ENCODE measurements around the gene RASGRP1. TPM values are rescaled to one million over a fixed set of nuclear protein-coding genes. Genes with fewer than 3 reads are reported as not detected.

RASGRP1 gene
- total RNA-seq, 1 experiment from 2014 or later = not detected

DNA sequence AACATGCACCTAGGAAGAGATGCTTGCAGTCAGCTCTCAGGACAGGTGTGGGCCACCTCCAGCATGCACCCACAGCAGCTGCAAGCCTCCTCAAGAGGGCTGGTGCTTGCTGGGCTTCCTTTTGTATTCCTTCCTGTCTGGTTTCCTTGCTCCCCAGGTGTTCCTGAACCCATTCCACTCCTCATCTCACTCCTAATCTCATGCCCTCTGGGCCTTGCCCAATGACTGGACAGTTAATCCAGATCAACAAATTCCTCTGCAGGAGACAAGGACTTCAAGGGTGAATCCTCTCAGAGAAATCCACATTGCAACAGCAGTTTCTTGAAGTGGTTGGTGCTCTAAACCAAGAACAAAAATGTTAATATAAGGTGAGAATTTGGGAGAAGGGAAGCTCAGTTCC is 30.7 kb downstream of the RASGRP1 start:
- POLR2A ChIA-PET = no interaction called here
- no peaks in the 10 kb centered on the region for H3K9me3 Mint-ChIP-seq (ENCODE audit: unreplicated experiment)
- peaks cover 20% of the 10 kb centered on the region for H3K4me1 Mint-ChIP-seq (ENCODE audit: insufficient read depth, unreplicated experiment)
- CTCF ChIA-PET = interaction anchor here (1.1 to 3.1 kb wide), 3 partner anchors 30 to 150 kb away, joined by 4 to 10 read pairs (median 8); no protein-coding TSS in a partner anchor
- intact Hi-C loops (cut with micrococcal nuclease) = no loop called here
- no peaks in the 10 kb centered on the region for H3K36me3 Mint-ChIP-seq (ENCODE audit: insufficient read depth, unreplicated experiment)
- H3K4me3 Mint-ChIP-seq (ENCODE audit: unreplicated experiment) = no peak overlapping the region
- no peak for DNase-seq (ENCODE audit: unreplicated experiment)
- no TSS peak for BruUV-seq (replicated peaks)
- no peaks in the 10 kb centered on the region for H3K27me3 Mint-ChIP-seq (ENCODE audit: insufficient read depth, unreplicated experiment)
- no peak for TF ChIP-seq CTCF (IDR thresholded peaks at IDR 0.05; ENCODE audit: unreplicated experiment)
- H3K27ac Mint-ChIP-seq (ENCODE audit: low read depth, unreplicated experiment) = no peak overlapping the region

DNA sequence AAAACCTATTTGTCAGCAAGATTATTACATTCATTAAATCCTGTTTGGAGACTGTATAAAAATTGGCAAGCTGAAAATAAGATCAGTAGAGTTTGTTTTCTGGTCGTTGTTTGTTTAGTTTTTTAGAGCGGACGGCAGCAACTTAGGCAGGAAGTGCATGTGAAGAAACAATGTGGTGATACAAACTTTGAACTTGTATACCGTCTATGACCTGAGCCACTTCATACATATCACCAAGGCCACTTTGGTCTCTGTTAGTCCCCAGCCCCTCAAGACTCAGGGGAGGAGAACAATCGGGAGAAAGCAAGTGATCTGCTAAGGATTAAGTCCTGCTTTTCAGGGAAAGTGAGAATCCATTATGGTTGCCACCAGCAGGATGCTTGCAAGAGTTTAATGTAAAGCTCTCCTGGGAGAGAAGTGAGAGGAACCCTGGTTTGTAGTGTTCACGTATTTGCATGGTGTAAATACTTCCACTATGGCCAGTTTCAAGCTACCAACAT is 31.1 kb downstream of the RASGRP1 start:
- H3K4me3 Mint-ChIP-seq (ENCODE audit: unreplicated experiment) = no peak overlapping the region
- TF ChIP-seq CTCF (IDR thresholded peaks at IDR 0.05; ENCODE audit: unreplicated experiment) = no peak
- no peak overlapping the region for H3K27ac Mint-ChIP-seq (ENCODE audit: low read depth, unreplicated experiment)
- no peak for DNase-seq (ENCODE audit: unreplicated experiment)
- H3K27me3 Mint-ChIP-seq (ENCODE audit: insufficient read depth, unreplicated experiment) = no peaks in the 10 kb centered on the region
- BruUV-seq (replicated peaks) = no TSS peak
- no peaks in the 10 kb centered on the region for H3K36me3 Mint-ChIP-seq (ENCODE audit: insufficient read depth, unreplicated experiment)
- no peaks in the 10 kb centered on the region for H3K9me3 Mint-ChIP-seq (ENCODE audit: unreplicated experiment)
- POLR2A ChIA-PET = interaction anchor here (0.6 kb wide), 1 partner anchor 79 kb away, joined by 3 read pairs; no protein-coding TSS in a partner anchor
- intact Hi-C loops (cut with micrococcal nuclease) = no loop called here
- CTCF ChIA-PET = interaction anchor here (0.7 to 3.1 kb wide), 4 partner anchors 30 to 188 kb away, joined by 3 to 10 read pairs (median 6); no protein-coding TSS in a partner anchor
- H3K4me1 Mint-ChIP-seq (ENCODE audit: insufficient read depth, unreplicated experiment) = peaks cover 21% of the 10 kb centered on the region

DNA sequence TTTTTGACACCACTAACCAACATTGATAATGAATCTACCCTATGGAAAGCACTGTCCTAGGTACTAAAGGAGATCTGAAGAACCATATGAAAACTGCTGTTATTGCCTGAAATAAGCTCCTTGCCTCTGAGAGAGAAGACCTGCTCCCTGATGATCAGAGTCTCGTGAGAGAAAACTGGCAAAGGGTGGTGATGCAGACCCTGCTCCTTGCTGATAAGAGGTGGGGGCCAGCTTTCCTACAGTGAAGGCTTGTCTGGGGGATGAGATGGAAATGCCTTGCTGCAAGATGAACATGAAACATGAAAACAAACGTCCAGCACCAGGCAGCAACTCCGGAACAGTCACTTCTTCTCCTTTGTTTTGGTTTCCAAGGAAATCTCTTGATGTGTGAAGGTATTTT is 31.9 kb downstream of the RASGRP1 start:
- Mint-ChIP-seq H3K4me3 (ENCODE audit: unreplicated experiment) (no peak overlapping the region), H3K27ac (ENCODE audit: low read depth, unreplicated experiment) (no peak overlapping the region), H3K9me3 (ENCODE audit: unreplicated experiment) (no peaks in the 10 kb centered on the region), H3K27me3 (ENCODE audit: insufficient read depth, unreplicated experiment) (no peaks in the 10 kb centered on the region), H3K4me1 (ENCODE audit: insufficient read depth, unreplicated experiment) (peaks cover 26% of the 10 kb centered on the region), H3K36me3 (ENCODE audit: insufficient read depth, unreplicated experiment) (no peaks in the 10 kb centered on the region)
- no TSS peak for BruUV-seq (replicated peaks)
- ChIA-PET POLR2A (interaction anchor here (0.6 kb wide), 1 partner anchor 78 kb away, joined by 3 read pairs; no protein-coding TSS in a partner anchor), CTCF (interaction anchor here (0.7 to 3.1 kb wide), 3 partner anchors 31 to 187 kb away, joined by 3 to 10 read pairs (median 8); no protein-coding TSS in a partner anchor)
- TF ChIP-seq CTCF (IDR thresholded peaks at IDR 0.05; ENCODE audit: unreplicated experiment) = no peak
- intact Hi-C loops (cut with micrococcal nuclease) = no loop called here
- no peak for DNase-seq (ENCODE audit: unreplicated experiment)

GRCh38 chr15:38531509-38531908 is 33.1 kb downstream of the RASGRP1 start:
- H3K36me3 Mint-ChIP-seq (ENCODE audit: insufficient read depth, unreplicated experiment) = no peaks in the 10 kb centered on the region
- ChIA-PET POLR2A (interaction anchor here (0.6 to 1.2 kb wide), 3 partner anchors 9 to 14 kb away, joined by 3 read pairs; no protein-coding TSS in a partner anchor), CTCF (interaction anchor here (0.6 to 1.1 kb wide), 5 partner anchors 9 to 205 kb away, joined by 3 to 6 read pairs (median 3); partner anchors contain the start of gene FAM98B)
- TF ChIP-seq CTCF (IDR thresholded peaks at IDR 0.05; ENCODE audit: unreplicated experiment) = no peak
- peak overlapping the region; percentile 47 for H3K4me3 Mint-ChIP-seq (ENCODE audit: unreplicated experiment)
- no peaks in the 10 kb centered on the region for H3K27me3 Mint-ChIP-seq (ENCODE audit: insufficient read depth, unreplicated experiment)
- no peaks in the 10 kb centered on the region for H3K9me3 Mint-ChIP-seq (ENCODE audit: unreplicated experiment)
- H3K27ac Mint-ChIP-seq (ENCODE audit: low read depth, unreplicated experiment) = peak overlapping the region; percentile 9
- BruUV-seq (replicated peaks) = no TSS peak
- intact Hi-C loops (cut with micrococcal nuclease) = no loop called here
- peaks cover 26% of the 10 kb centered on the region for H3K4me1 Mint-ChIP-seq (ENCODE audit: insufficient read depth, unreplicated experiment)
- peak; percentile 78 for DNase-seq (ENCODE audit: unreplicated experiment)
